IMR-90 (cell line): ENCODE data around the gene PALS1. TPM values are rescaled to one million over a fixed set of nuclear protein-coding genes. Genes with fewer than 3 reads are reported as not detected.
"Not testable (repeated sequence)": the region's sequence is repeated elsewhere in the genome, so short reads cannot be mapped to it uniquely, and the experiment has no call there.

Experiments
- ATAC-seq: fragments of 200-7000 bp; cut with Tn5 transposase; 2 replicates; pipeline ENCODE4 v1.9.1; 2020; ENCODE audit warnings: low read depth, mild to moderate bottlenecking, moderate library complexity
- BruUV-seq: library from RNA; stranded (reverse); fragments of 400-500 nt; replicated peaks from 2 replicates; lab custom pipeline; 2021; lab: Mats Ljungman, UMichigan
- CTCF ChIA-PET: fragments of 300-600 bp; formaldehyde crosslinking; extraction: SDS; loops from one replicate; lab custom pipeline; 2021; ENCODE audit warnings: antibody characterized with exemption; lab: Yijun Ruan, JAX
- POLR2A ChIA-PET: fragments of 300-600 bp; sonication (Branson Sonifier 250); formaldehyde crosslinking; loops from one replicate; lab custom pipeline; 2022; ENCODE audit warnings: antibody characterized with exemption; ENCODE audit not compliant: unreplicated experiment; lab: Charles Lee
- DNase-seq: peaks from one replicate; pipeline ENCODE4 v3.0.0; 2013
- H2AFZ ChIP-seq: replicated peaks from 2 replicates; pipeline ENCODE3; 2013; ENCODE audit warnings: low read length, mild to moderate bottlenecking; ENCODE audit not compliant: poor library complexity
- H2AK5ac ChIP-seq: 2 replicates; pipeline ENCODE4 v1.6.1; 2013; ENCODE audit warnings: low read depth, low read length, inconsistent platforms
- H2AK9ac ChIP-seq: replicated peaks from 2 replicates; pipeline ENCODE3; 2013; ENCODE audit warnings: mild to moderate bottlenecking, low read depth, low read length, moderate library complexity; ENCODE audit not compliant: poor library complexity
- H2BK120ac ChIP-seq: 2 replicates; pipeline ENCODE4 v1.6.1; 2013; ENCODE audit warnings: low read depth, low read length, inconsistent platforms
- H2BK15ac ChIP-seq: 3 replicates; pipeline ENCODE4 v1.6.1; 2013; ENCODE audit warnings: low read depth, low read length, inconsistent platforms
- H2BK20ac ChIP-seq: 2 replicates; pipeline ENCODE4 v1.6.1; 2013; ENCODE audit warnings: low read depth, mild to moderate bottlenecking, inconsistent platforms, low read length, moderate library complexity
- H2BK5ac ChIP-seq: 2 replicates; pipeline ENCODE4 v1.6.1; 2013; ENCODE audit warnings: mild to moderate bottlenecking, low read depth, low read length, inconsistent platforms; ENCODE audit not compliant: poor library complexity, severe bottlenecking
- H3K14ac ChIP-seq: replicated peaks from 2 replicates; pipeline ENCODE4 v1.6.1; 2013; ENCODE audit warnings: low read depth, low read length, inconsistent platforms
- H3K18ac ChIP-seq: 2 replicates; pipeline ENCODE4 v1.6.1; 2013; ENCODE audit warnings: low read depth, low read length, control low read depth
- H3K23ac ChIP-seq: 2 replicates; pipeline ENCODE4 v1.6.1; 2013; ENCODE audit warnings: low read depth, low read length, inconsistent platforms
- H3K27ac ChIP-seq: 2 replicates; pipeline ENCODE4 v1.5.1; 2013; ENCODE audit warnings: mild to moderate bottlenecking, control low read depth, low read length; ENCODE audit not compliant: insufficient read depth
- H3K27me3 ChIP-seq: 2 replicates; pipeline ENCODE4 v1.6.1; 2013; ENCODE audit warnings: low read length; ENCODE audit not compliant: control insufficient read depth, insufficient read depth
- H3K36me3 ChIP-seq: 2 replicates; pipeline ENCODE4 v1.6.1; 2013; ENCODE audit warnings: low read length, mixed read lengths; ENCODE audit not compliant: control insufficient read depth, insufficient read depth
- H3K4ac ChIP-seq: 2 replicates; pipeline ENCODE4 v1.6.1; 2013; ENCODE audit warnings: low read depth, low read length, inconsistent platforms
- H3K4me1 ChIP-seq: 2 replicates; pipeline ENCODE4 v1.6.1; 2013; ENCODE audit warnings: low read length, mixed read lengths; ENCODE audit not compliant: control insufficient read depth, insufficient read depth
- H3K4me2 ChIP-seq: 2 replicates; pipeline ENCODE4 v1.6.1; 2013; ENCODE audit warnings: low read depth, mild to moderate bottlenecking, control low read depth, low read length, moderate library complexity
- H3K4me3 ChIP-seq: 2 replicates; pipeline ENCODE4 v1.5.1; 2013; ENCODE audit warnings: low read depth, mild to moderate bottlenecking, control low read depth, low read length, moderate library complexity; ENCODE audit not compliant: insufficient read depth
- H3K56ac ChIP-seq: 2 replicates; pipeline ENCODE4 v1.6.1; 2013; ENCODE audit warnings: low read length, inconsistent platforms; ENCODE audit not compliant: insufficient read depth; ENCODE audit errors: extremely low read depth
- H3K79me1 ChIP-seq, 2 experiments: 2 replicates each; pipeline ENCODE4 v1.6.1; 2013; ENCODE audit warnings: low read length in 2 of 2, inconsistent platforms in 1 of 2, low read depth in 1 of 2
- H3K9ac ChIP-seq: 2 replicates; pipeline ENCODE4 v1.6.1; 2013; ENCODE audit warnings: low read depth, low read length, control low read depth
- H3K9me1 ChIP-seq: 2 replicates; pipeline ENCODE4 v1.6.1; 2013; ENCODE audit warnings: low read length, inconsistent platforms; ENCODE audit not compliant: insufficient read depth
- H3K9me3 ChIP-seq: 2 replicates; pipeline ENCODE4 v1.6.1; 2013; ENCODE audit warnings: low read length; ENCODE audit not compliant: control insufficient read depth, insufficient read depth
- H4K20me1 ChIP-seq: 2 replicates; pipeline ENCODE4 v1.6.1; 2013; ENCODE audit warnings: low read length, inconsistent platforms; ENCODE audit not compliant: insufficient read depth
- H4K5ac ChIP-seq: 2 replicates; pipeline ENCODE4 v1.6.1; 2013; ENCODE audit warnings: mild to moderate bottlenecking, low read depth, low read length, control low read depth
- H4K8ac ChIP-seq, 2 experiments: 2 replicates each; pipeline ENCODE4 v1.6.1; 2013; ENCODE audit warnings: low read depth in 2 of 2, low read length in 2 of 2, control low read depth in 1 of 2, inconsistent platforms in 1 of 2
- H4K91ac ChIP-seq: 2 replicates; pipeline ENCODE4 v1.6.1; 2013; ENCODE audit warnings: low read depth, low read length, inconsistent platforms; ENCODE audit not compliant: insufficient read depth
- MXI1 ChIP-seq: IDR thresholded peaks from 2 replicates; pipeline ENCODE4 v1.6.1; 2012; ENCODE audit warnings: low read depth, mild to moderate bottlenecking, low read length, moderate library complexity, borderline replicate concordance
- NFE2L2 ChIP-seq: fragments of 150-350 bp; IDR thresholded peaks from 2 replicates; pipeline ENCODE4 v1.6.1; 2016; ENCODE audit warnings: low read depth, mild to moderate bottlenecking, low read length
- WGBS, 2 experiments: methylation state at CpG; one replicate each; pipeline versions ENCODE4 v1.1.5 to v1.1.7; 2013; ENCODE audit warnings: missing lambda C conversion rate in 2 of 2; ENCODE audit not compliant: insufficient read length in 1 of 2; ENCODE audit errors: extremely low coverage in 2 of 2; 5-methylcytosine and 5-hydroxymethylcytosine counted together
- dilution Hi-C: fragments of 300-500 bp; cut with HindIII; formaldehyde crosslinking; loops from one replicate; pipeline ENCODE4 v1.14.3; 2018; ENCODE audit warnings: low sequenced_read_pairs; ENCODE audit not compliant: unreplicated experiment
- in situ Hi-C: fragments of 300-500 bp; cut with MboI; formaldehyde crosslinking; loops from 3 replicates; pipeline ENCODE4 v1.14.3; 2019; ENCODE audit warnings: low sequenced_read_pairs, inconsistent platforms, mixed read lengths
- intact Hi-C: fragments of 100-400 bp; cut with micrococcal nuclease; formaldehyde crosslinking; loops from 2 replicates; pipeline ENCODE4 v1.10.0; 2022
- polyA plus RNA-seq, 3 experiments: library from polyadenylated mRNA; depleted of rRNA; stranded (reverse); fragments of >200 nt; gene quantifications; 2 replicates each; pipeline ENCODE4 v1.2.3, GENCODE V29; 2012; ENCODE audit warnings: low replicate concordance in 1 of 3
- total RNA-seq: library from RNA; depleted of rRNA; stranded (reverse); fragments of >200 nt; gene quantifications from 2 replicates; pipeline ENCODE4 v1.2.3, GENCODE V29; 2012

PALS1 gene
- total and polyA plus RNA-seq, 2 of the 4 experiments (the other 2 are of a cell fraction) = 17.7 to 40.1 TPM

GRCh38 chr14:67270933-67271332 lies 29.7 kb downstream of the PALS1 start (continued):
- TF ChIP-seq MXI1 (no peak), NFE2L2 (no peak)

- H2BK120ac ChIP-seq, intact Hi-C loops, H3K56ac ChIP-seq, H3K36me3 ChIP-seq, H4K8ac ChIP-seq, H2BK5ac ChIP-seq, dilution Hi-C loops, H3K4me2 ChIP-seq, H3K14ac ChIP-seq, H2BK15ac ChIP-seq, H3K27me3 ChIP-seq, H3K9ac ChIP-seq, H3K23ac ChIP-seq, H4K91ac ChIP-seq, H3K4me3 ChIP-seq, H2AFZ ChIP-seq, H3K4me1 ChIP-seq, H2BK20ac ChIP-seq, H2AK9ac ChIP-seq, H3K4ac ChIP-seq, H4K5ac ChIP-seq, in situ Hi-C loops, H3K27ac ChIP-seq, DNase-seq, H3K18ac ChIP-seq, BruUV-seq, POLR2A ChIA-PET, ATAC-seq, H3K9me3 ChIP-seq, H2AK5ac ChIP-seq, CTCF ChIA-PET: not testable (repeated sequence)
- peaks cover 10% of the 10 kb centered on the region for H3K9me1 ChIP-seq
- WGBS, 2 experiments = no CpG with 5 or more reads among the region's 3 CpGs
- H3K79me1 ChIP-seq = peaks cover 21 to 49% of the 10 kb centered on the region in 2 experiments
- peaks cover 13% of the 10 kb centered on the region; the same call in 1 of the 2 replicates for H4K20me1 ChIP-seq
These were observed 32.0 kb downstream of the PALS1 start for GRCh38 chr14:67273281-67273680.
